DMS 273 treated with DMSO at 0.1 percent for 48 hours (cell line): Measurements from ENCODE around the gene KLRC1.
"Not testable (repeated sequence)": the region's sequence is repeated elsewhere in the genome, so short reads cannot be mapped to it uniquely, and the experiment has no call there.

Experiments
- DNase-seq: peaks from one replicate; lab custom pipeline; 2025; lab: John Stamatoyannopoulos, UW

KLRC1 gene

DNA sequence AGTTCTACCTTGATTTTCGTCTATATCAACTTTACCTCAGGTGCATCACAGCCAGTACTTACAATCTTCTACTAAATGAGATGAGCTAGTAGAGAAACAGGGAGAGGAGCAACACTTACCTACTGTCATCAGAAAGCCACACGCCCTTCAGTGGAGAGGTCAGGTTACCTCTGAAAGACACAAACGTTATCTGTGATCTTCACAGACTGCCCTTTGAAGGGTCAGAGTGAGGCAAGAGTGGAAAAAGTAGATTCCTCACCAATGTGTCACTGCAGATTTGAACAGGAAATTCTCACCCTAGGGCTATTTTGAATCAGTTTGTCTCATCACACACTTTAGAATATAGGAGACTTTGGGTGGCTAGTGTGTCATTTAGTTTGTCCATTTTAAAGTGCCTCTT, 31.0 kb downstream of the KLRC1 start:
- DNase-seq: not testable (repeated sequence)

DNA sequence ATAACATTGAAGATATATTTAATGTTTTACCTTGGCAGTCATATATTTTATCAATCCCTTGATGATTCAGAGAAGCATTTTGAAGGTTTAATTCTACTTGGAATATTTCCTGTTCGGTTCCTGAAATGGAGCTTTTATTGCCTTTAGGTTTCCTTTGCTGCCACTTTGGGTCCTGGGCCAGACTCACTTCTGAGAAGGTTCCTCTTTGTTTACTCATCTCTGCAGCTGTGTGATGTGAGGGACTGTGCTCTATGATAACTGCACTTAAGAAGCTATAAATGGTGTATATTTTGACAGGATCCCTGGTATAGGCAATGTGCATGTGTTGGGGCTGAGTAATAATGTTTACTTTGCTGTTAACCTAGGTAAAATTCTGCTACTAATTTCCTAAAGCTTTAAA, 32.8 kb downstream of the KLRC1 start, which contains the start of gene KLRC3:
Gene KLRC3, minus strand, starts transcription at position 262 of the 400 bp plus-strand sequence. Its CDS starts 45 bp downstream, at position 217.
- not testable (repeated sequence) for DNase-seq

DNA sequence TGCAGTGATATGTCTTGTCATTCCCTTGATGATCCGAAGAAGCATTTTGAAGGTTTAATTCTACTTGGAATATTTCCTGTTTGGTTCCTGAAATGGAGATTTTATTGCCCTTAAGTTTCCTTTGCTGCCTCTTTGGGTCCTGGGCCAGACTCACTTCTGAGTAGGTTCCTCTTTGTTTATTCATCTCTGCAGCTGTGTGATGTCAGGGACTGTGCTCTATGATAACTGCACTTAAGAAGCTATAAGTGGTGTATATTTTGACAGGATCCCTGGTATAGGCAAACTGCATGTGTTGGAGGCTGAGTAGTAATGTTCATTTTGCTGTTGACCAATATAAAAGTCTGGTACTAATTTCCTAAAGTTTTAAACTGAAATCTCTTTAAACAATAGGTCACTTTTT, 43.8 kb downstream of the KLRC1 start, which contains the start of gene KLRC4:
Gene KLRC4, minus strand, starts transcription at position 366 of the 400 bp plus-strand sequence. Its CDS starts 182 bp downstream, at position 184.
- no peak for DNase-seq

DNA sequence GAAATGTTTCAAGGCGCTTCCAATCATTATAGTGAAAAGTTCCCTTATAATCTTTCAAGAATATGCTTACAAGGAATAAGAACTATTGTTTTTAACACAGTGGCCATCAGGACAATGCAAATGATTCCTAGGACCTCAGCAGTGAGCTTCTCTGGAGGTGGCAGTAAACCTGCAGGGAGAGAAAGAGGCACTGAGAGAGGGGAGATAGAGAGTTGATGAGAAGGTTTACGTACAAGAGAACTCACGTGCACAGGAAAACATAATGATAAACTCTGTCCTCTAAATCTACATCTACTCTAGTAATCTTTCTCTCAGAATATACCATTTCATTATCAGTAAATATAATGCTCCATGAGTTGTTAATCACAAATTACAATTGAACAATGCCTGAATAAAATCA, 44.3 kb downstream of the KLRC1 start:
- no peak for DNase-seq

DNA sequence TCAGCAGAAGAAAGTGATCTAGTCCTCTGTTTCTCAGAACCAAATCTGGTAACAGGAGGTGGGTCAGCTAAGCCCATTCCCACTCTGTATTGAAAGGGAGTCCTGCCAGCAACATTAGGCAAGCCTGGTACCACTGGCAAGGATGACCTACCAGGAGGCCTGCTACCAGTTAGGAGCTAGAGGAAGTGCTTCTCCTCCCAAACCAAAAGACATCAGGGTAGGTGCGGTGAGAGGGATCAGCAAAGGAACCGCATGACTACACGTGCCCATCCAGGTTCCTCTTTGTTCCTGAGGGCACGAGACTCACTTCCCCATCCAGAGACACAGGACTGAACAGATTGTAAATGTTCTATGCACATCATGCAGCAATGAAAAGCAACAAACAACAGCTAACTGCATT, 46.5 kb downstream of the KLRC1 start:
- no peak for DNase-seq

DNA sequence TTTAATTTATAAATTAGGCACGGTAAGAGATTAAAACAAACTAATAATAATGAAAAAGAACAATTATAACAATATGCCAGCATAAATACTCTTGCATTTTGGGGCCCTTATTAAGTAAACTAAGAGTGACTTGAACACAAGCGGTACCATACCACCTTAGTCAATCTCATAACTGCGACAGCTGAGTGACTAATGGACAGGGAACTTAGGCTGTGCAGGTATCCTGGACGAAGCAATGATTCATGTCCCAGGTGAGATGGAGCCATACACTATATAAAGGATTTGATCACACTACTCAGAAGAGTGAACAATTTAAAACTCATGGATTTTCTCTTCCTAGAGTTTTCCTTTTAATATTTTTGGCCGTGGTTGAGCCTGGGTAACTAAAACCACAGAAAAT, 47.9 kb downstream of the KLRC1 start:
- no peak for DNase-seq

DNA sequence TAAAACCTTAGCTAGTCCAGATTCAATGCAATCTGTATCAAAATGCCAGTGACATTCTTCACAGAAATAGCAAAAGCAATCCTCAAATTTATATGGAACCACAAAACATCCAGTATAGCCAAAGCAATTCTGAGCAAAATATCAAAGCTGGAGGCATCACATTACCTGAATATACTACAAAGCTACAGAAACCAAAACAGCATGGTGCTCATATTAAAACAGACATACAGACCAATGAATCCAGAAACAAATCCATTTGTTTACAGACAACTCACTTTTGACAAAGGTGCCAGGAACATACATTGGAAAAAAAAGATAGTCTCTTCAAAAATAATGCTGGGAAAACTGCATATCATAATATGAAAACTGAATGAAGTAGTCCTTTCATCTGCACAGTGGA, 48.4 kb downstream of the KLRC1 start:
- no peak for DNase-seq

DNA sequence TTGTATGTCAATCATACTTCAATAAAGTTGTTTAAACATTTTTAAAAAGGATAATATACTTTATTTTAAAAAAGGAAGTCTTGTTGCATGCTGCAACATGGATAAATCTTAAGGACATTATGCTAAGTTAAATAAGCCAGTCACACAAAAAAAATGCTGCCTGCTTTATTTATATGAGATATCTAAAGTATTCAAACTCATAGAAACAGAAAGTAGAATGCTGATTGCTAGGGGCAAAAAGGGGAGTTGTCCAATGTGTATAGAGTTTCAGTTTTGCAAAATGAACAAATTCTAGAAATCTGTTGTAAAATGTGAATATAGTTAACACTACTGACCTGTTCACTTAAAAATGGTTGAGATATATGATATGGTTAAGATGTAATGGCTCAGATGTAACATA, 52.3 kb downstream of the KLRC1 start:
- no peak for DNase-seq

DNA sequence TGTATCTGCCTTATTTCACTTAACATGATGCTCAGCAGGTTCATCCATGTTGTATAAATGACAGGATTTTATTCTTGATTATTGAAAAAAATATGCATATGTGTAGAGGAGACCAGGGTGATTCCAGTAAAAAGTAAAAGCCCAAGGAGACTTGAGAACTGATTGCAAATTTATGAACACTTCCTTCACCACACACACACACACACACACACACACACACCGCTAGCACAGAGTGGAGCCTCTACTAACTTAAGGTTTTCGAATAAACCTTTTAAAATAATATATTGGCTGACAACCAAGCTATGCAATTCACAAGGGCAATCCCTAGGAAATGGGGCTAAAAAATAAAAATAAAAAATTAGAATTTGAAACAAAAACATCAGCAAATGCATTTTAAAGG, 55.0 kb downstream of the KLRC1 start:
- DNase-seq: no peak

DNA sequence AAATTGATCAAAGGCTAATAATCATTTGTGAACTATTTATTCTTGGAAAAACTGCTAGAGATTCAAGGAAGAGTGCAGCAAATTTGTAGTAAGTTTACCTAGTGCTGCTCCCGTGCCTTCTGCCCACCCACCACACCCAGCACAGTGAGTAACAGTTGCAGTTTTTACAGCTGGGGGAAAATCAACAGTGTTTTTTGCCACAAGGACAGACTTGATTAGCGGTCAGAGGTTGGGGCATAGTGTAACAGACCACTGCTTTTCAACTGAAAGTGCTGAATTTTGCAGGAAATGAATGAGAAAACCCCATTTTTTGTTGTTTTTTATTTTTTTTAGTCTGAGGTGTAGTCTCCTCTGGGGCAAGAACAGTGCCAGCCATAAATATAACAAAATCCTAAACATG, 55.9 kb downstream of the KLRC1 start:
- DNase-seq: no peak

DNA sequence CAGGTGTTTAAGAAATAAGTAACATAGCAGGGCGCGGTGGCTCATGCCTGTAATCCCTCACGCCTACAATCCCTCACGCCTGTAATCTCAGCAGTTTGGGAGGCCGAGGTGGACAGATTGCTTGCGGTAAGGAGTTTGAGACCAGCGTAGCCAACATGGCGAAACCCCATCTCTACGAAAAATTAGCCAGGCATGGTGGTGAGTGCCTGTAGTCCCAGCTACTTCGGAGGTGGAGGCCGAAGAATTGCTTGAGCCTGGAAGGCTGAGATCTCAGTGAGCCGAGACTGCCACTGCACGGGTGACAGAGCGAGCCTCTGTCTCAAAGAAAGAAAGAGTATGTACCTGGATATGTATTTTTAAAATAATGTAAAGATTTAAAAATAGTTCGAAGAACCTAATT, 57.0 kb downstream of the KLRC1 start:
- not testable (repeated sequence) for DNase-seq
